Measurements from ENCODE around the gene USH2A. TPM values are rescaled to one million over a fixed set of nuclear protein-coding genes. Genes with fewer than 3 reads are reported as not detected.

USH2A gene
- total and polyA plus RNA-seq, 7 donors: under 0.01 to 0.32 (median 0.30) TPM; not detected in 4

DNA sequence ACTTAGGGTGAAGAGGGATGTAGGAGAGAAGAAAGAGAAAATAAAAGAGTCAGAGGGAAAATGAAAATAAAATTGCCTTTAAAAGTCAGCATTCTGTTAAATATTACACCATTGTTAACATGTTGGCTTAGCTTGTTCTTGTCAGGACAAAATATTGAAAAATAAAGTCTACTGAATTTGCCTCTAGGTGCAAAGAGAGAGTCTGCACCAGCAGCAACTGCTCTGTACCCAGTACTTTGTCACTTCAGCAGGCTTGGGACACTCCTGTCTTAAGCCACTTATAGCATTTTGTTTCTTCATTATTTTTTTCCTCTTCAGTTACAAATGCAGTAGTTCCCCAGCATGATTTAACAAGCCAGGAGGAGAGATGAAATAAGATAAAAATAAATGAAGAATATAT lies 11.0 kb upstream of the USH2A start:
- intact Hi-C loops (cut with DNase I): no loop called here
- DNase-seq (no peak), ATAC-seq (no peak)
- Histone ChIP-seq H3K4me3 (no peak overlapping the region), H3K27me3 (ENCODE audit: insufficient read depth in 3 of 3, low read length in 2 of 3) (no peaks in the 10 kb centered on the region), H3K4me1 (no peaks in the 10 kb centered on the region), H3K27ac (no peak overlapping the region), H3K9me3 (no peaks in the 10 kb centered on the region), H3K36me3 (ENCODE audit: insufficient read depth in 1 of 2, low read depth in 1 of 2) (no peaks in the 10 kb centered on the region)
- TF ChIP-seq, protein P1, sequence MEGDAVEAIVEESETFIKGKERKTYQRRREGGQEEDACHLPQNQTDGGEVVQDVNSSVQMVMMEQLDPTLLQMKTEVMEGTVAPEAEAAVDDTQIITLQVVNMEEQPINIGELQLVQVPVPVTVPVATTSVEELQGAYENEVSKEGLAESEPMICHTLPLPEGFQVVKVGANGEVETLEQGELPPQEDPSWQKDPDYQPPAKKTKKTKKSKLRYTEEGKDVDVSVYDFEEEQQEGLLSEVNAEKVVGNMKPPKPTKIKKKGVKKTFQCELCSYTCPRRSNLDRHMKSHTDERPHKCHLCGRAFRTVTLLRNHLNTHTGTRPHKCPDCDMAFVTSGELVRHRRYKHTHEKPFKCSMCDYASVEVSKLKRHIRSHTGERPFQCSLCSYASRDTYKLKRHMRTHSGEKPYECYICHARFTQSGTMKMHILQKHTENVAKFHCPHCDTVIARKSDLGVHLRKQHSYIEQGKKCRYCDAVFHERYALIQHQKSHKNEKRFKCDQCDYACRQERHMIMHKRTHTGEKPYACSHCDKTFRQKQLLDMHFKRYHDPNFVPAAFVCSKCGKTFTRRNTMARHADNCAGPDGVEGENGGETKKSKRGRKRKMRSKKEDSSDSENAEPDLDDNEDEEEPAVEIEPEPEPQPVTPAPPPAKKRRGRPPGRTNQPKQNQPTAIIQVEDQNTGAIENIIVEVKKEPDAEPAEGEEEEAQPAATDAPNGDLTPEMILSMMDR (IDR thresholded peaks at IDR 0.05): no peak

DNA sequence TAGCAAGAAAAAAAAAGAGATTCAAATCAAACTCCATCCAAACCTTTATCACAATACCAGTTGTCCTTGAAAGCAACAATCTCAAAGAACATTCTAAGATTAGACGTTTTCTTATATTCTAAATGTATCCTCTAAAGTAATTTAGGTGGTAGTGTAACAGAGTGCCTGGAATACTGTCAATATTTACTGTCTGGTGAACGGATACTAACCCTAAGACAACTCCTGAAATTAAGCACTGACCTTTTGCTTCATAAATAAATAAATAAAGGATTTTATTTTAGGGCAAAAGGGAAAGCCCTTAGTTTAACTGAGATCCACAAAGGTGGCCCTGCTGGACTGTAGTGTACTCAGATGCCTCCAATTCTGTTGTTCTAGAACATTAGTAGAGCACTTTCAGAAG lies 9.9 kb upstream of the USH2A start:
- Histone ChIP-seq H3K4me1 (no peaks in the 10 kb centered on the region), H3K27me3 (ENCODE audit: insufficient read depth in 3 of 3, low read length in 2 of 3) (no peaks in the 10 kb centered on the region), H3K36me3 (ENCODE audit: insufficient read depth in 1 of 2, low read depth in 1 of 2) (no peaks in the 10 kb centered on the region), H3K4me3 (no peak overlapping the region), H3K9me3 (no peaks in the 10 kb centered on the region), H3K27ac (no peak overlapping the region)
- TF ChIP-seq, protein P1 (IDR thresholded peaks at IDR 0.05): no peak
- intact Hi-C loops (cut with DNase I): no loop called here
- ATAC-seq (no peak), DNase-seq (no peak)
- 55 to 74% (median 72%) methylated on average over 2 of the region's 2 CpGs for WGBS, 3 donors

DNA sequence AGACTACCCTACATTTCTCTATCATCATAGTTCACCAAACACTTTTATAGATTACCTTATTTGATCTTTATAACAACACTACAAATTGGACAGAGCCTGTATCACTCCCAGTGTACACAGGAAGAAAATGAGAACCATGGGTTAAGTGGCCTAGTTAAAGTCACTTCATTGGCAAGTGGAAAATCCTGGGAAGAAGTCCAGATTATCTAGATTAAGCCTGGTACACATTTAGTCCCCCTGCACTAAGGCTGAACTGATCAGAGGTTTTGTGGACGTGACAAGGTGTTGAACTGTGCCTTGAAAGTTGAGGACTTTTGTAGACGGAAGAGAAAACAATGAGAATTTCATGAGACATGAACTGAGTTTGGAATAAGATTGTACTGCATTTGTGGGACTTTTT lies 7.5 kb upstream of the USH2A start:
- no peaks in the 10 kb centered on the region for H3K4me1 ChIP-seq
- H3K27ac ChIP-seq: no peak overlapping the region
- intact Hi-C loops (cut with DNase I): no loop called here
- H3K9me3 ChIP-seq: no peaks in the 10 kb centered on the region
- H3K27me3 ChIP-seq (ENCODE audit: insufficient read depth in 3 of 3, low read length in 2 of 3): no peaks in the 10 kb centered on the region
- TF ChIP-seq, protein P1 (IDR thresholded peaks at IDR 0.05): no peak
- no peak for DNase-seq
- no peak for ATAC-seq
- H3K36me3 ChIP-seq (ENCODE audit: insufficient read depth in 1 of 2, low read depth in 1 of 2): no peaks in the 10 kb centered on the region
- 45 to 47% (median 47%) methylated on average over 2 of the region's 2 CpGs for WGBS, 3 donors
- H3K4me3 ChIP-seq: no peak overlapping the region

DNA sequence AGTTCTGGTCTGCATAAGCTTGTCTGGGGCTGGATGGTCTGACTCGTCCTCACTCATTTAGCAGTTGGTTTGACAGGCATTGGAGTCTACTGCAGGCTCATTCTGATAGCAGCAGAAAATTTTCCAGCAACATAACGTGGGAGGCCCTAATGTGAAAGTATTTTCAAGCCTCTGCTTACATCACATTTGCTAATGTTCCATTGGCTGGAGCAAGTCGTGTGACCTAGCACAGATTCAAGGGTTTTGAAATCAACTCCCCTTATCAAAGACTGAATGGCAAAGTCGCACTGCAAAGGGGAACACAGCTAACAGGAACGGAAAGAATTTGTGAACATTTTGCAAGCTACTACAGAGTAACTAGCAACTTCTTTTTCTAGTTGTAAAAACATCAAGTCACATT lies 2.3 kb upstream of the USH2A start:
- DNase-seq (no peak), ATAC-seq (no peak)
- Histone ChIP-seq H3K9me3 (no peaks in the 10 kb centered on the region), H3K36me3 (ENCODE audit: insufficient read depth in 1 of 2, low read depth in 1 of 2) (no peaks in the 10 kb centered on the region), H3K4me1 (no peaks in the 10 kb centered on the region), H3K4me3 (no peak overlapping the region), H3K27me3 (ENCODE audit: insufficient read depth in 3 of 3, low read length in 2 of 3) (no peaks in the 10 kb centered on the region), H3K27ac (no peak overlapping the region)
- TF ChIP-seq, protein P1 (IDR thresholded peaks at IDR 0.05): no peak
- intact Hi-C loops (cut with DNase I): no loop called here
- WGBS, 3 donors: 77% methylated on average over 5 of the region's 5 CpGs

DNA sequence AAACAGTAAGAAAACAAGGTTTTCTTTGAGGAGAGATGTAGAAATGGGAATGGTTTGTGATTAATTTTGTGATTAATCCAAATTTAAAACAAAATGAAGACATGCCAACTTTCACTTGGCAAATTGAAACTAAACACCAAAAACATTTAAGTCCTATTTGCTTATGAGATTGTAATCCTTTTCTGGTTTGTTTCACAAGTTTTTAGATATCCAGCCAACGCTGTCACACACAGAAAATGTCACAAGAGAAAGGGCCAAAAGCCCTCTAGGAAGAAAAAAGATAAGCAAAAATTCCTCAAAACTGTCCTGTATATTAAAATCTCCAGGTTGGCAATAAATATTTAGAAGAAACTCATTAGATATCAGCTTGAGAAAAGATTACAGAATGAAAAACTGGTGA lies 2.5 kb downstream of the USH2A start:
- no peak for ATAC-seq
- H3K4me1 ChIP-seq: no peaks in the 10 kb centered on the region
- 65 to 78% (median 65%) methylated on average over 1 of the region's 1 CpG for WGBS, 3 donors

More for the DNA sequence above, 2.5 kb downstream of the USH2A start:
- Histone ChIP-seq H3K9me3 (no peaks in the 10 kb centered on the region), H3K27me3 (ENCODE audit: insufficient read depth in 3 of 3, low read length in 2 of 3) (no peaks in the 10 kb centered on the region), H3K36me3 (ENCODE audit: insufficient read depth in 1 of 2, low read depth in 1 of 2) (no peaks in the 10 kb centered on the region), H3K27ac (no peak overlapping the region), H3K4me3 (no peak overlapping the region)
- no peak for DNase-seq
- TF ChIP-seq, protein P1 (IDR thresholded peaks at IDR 0.05): no peak
- intact Hi-C loops (cut with DNase I): no loop called here
